ENCODE measurements around the gene PSENEN.

PSENEN gene

DNA sequence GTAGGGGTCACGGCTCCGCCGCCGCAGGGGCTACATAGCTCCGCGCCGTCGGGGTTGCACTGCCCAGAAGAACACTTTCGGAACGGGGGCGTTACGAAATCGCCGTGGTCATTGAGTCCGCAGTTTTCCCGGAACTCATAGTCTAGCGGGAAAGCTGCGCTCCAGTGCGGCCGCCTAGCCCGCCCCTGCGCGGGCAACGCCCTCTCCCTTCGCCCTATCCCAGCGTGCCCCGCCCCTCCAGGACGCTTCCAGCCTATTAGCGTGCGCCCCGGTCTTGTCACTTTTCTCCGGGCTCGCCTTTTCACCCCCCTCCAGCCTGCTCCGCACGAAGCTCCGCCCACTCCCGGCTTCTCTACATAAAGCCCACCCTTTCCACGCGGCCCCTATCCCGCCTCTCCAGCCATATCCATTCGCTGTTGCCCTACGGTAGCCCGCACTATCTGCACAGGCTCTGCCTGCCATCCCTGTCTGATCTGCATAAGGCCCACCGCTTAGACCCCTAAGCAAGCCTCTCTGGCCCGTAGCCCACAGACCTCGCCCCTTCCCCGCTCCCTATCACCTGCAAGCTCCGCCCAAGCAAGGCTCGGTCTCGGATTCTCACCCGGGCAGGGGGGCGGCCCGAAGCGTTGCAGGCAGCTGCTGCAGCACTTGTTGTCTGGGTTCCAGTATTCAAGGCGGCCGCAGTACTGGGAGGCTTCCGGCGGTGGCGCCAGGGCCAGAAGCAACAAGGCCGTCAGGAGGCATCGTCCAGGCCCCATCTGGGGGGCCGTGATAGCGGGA lies 4.8 kb upstream of the PSENEN start (continued):
- TF ChIP-seq, protein P1, sequence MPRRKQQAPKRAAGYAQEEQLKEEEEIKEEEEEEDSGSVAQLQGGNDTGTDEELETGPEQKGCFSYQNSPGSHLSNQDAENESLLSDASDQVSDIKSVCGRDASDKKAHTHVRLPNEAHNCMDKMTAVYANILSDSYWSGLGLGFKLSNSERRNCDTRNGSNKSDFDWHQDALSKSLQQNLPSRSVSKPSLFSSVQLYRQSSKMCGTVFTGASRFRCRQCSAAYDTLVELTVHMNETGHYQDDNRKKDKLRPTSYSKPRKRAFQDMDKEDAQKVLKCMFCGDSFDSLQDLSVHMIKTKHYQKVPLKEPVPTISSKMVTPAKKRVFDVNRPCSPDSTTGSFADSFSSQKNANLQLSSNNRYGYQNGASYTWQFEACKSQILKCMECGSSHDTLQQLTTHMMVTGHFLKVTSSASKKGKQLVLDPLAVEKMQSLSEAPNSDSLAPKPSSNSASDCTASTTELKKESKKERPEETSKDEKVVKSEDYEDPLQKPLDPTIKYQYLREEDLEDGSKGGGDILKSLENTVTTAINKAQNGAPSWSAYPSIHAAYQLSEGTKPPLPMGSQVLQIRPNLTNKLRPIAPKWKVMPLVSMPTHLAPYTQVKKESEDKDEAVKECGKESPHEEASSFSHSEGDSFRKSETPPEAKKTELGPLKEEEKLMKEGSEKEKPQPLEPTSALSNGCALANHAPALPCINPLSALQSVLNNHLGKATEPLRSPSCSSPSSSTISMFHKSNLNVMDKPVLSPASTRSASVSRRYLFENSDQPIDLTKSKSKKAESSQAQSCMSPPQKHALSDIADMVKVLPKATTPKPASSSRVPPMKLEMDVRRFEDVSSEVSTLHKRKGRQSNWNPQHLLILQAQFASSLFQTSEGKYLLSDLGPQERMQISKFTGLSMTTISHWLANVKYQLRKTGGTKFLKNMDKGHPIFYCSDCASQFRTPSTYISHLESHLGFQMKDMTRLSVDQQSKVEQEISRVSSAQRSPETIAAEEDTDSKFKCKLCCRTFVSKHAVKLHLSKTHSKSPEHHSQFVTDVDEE (CRISPR knock-in tag; IDR thresholded peaks at IDR 0.05) = peak; percentile 16; the same call in 1 of the 2 replicates
- TF ChIP-seq GLIS3 (CRISPR knock-in tag; IDR thresholded peaks at IDR 0.05) (0 out of 2 replicates have a peak, but pooled peaks have one; percentile 43), PPARA (CRISPR knock-in tag; IDR thresholded peaks at IDR 0.05; ENCODE audit: borderline replicate concordance) (no peak), CSDC2 (CRISPR knock-in tag; IDR thresholded peaks at IDR 0.05) (no peak), RARB (CRISPR knock-in tag; IDR thresholded peaks at IDR 0.05) (no peak), ISL1 (CRISPR knock-in tag; IDR thresholded peaks at IDR 0.05) (no peak), ZNF565 (CRISPR knock-in tag; conservative IDR thresholded peaks at IDR 0.05; ENCODE audit: low read depth) (no peak), TCF4 (CRISPR knock-in tag; IDR thresholded peaks at IDR 0.05; ENCODE audit: borderline replicate concordance) (peak; percentile 42; the same call in 1 of the 2 replicates), ZFP3 (CRISPR knock-in tag; IDR thresholded peaks at IDR 0.05) (no peak), ARNTL (CRISPR knock-in tag; IDR thresholded peaks at IDR 0.05; ENCODE audit: borderline replicate concordance, low read depth) (no peak), TOX (CRISPR knock-in tag; IDR thresholded peaks at IDR 0.05; ENCODE audit: borderline replicate concordance) (no peak), ESRRG (CRISPR knock-in tag; IDR thresholded peaks at IDR 0.05) (no peak)
- TF ChIP-seq, protein P2, sequence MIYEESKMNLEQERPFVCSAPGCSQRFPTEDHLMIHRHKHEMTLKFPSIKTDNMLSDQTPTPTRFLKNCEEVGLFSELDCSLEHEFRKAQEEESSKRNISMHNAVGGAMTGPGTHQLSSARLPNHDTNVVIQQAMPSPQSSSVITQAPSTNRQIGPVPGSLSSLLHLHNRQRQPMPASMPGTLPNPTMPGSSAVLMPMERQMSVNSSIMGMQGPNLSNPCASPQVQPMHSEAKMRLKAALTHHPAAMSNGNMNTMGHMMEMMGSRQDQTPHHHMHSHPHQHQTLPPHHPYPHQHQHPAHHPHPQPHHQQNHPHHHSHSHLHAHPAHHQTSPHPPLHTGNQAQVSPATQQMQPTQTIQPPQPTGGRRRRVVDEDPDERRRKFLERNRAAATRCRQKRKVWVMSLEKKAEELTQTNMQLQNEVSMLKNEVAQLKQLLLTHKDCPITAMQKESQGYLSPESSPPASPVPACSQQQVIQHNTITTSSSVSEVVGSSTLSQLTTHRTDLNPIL (CRISPR knock-in tag; IDR thresholded peaks at IDR 0.05; ENCODE audit: low read depth) = no peak

DNA sequence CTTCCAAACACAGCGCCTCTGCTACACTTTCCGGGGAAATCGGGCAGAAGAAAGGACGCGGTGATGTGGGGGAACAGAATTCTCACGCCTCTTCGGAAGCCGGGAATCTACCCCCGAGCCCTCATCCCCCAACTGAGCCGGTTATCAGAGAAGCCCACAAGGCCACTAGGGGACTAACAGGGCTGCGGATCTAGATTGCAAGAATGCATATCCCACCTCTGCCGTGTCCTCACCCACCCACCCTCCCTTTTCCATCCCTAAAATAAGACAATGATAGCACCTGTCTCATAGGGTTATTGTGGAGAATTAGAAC lies 4.3 kb upstream of the PSENEN start:
- ATAC-seq = no peak
- TF ChIP-seq, protein P3, sequence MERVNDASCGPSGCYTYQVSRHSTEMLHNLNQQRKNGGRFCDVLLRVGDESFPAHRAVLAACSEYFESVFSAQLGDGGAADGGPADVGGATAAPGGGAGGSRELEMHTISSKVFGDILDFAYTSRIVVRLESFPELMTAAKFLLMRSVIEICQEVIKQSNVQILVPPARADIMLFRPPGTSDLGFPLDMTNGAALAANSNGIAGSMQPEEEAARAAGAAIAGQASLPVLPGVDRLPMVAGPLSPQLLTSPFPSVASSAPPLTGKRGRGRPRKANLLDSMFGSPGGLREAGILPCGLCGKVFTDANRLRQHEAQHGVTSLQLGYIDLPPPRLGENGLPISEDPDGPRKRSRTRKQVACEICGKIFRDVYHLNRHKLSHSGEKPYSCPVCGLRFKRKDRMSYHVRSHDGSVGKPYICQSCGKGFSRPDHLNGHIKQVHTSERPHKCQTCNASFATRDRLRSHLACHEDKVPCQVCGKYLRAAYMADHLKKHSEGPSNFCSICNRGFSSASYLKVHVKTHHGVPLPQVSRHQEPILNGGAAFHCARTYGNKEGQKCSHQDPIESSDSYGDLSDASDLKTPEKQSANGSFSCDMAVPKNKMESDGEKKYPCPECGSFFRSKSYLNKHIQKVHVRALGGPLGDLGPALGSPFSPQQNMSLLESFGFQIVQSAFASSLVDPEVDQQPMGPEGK (CRISPR knock-in tag; IDR thresholded peaks at IDR 0.05; ENCODE audit: borderline replicate concordance) = no peak
- TF ChIP-seq, protein P4, sequence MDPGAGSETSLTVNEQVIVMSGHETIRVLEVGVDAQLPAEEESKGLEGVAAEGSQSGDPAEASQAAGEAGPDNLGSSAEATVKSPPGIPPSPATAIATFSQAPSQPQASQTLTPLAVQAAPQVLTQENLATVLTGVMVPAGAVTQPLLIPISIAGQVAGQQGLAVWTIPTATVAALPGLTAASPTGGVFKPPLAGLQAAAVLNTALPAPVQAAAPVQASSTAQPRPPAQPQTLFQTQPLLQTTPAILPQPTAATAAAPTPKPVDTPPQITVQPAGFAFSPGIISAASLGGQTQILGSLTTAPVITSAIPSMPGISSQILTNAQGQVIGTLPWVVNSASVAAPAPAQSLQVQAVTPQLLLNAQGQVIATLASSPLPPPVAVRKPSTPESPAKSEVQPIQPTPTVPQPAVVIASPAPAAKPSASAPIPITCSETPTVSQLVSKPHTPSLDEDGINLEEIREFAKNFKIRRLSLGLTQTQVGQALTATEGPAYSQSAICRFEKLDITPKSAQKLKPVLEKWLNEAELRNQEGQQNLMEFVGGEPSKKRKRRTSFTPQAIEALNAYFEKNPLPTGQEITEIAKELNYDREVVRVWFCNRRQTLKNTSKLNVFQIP (CRISPR knock-in tag; IDR thresholded peaks at IDR 0.05; ENCODE audit: borderline replicate concordance, low read depth) = no peak
- TF ChIP-seq CSDC2 (CRISPR knock-in tag; IDR thresholded peaks at IDR 0.05) (no peak), ESRRG (CRISPR knock-in tag; IDR thresholded peaks at IDR 0.05) (no peak), BACH2 (CRISPR knock-in tag; IDR thresholded peaks at IDR 0.05; ENCODE audit: borderline replicate concordance) (no peak), OSR1 (CRISPR knock-in tag; IDR thresholded peaks at IDR 0.05) (no peak), ZNF70 (CRISPR knock-in tag; IDR thresholded peaks at IDR 0.05) (no peak), PPARA (CRISPR knock-in tag; IDR thresholded peaks at IDR 0.05; ENCODE audit: borderline replicate concordance) (no peak), ZFP30 (CRISPR knock-in tag; IDR thresholded peaks at IDR 0.05) (no peak), TOX (CRISPR knock-in tag; IDR thresholded peaks at IDR 0.05; ENCODE audit: borderline replicate concordance) (no peak), ZC3H10 (CRISPR knock-in tag; IDR thresholded peaks at IDR 0.05) (no peak), ARNTL (CRISPR knock-in tag; IDR thresholded peaks at IDR 0.05; ENCODE audit: borderline replicate concordance, low read depth) (no peak), TCF4 (CRISPR knock-in tag; IDR thresholded peaks at IDR 0.05; ENCODE audit: borderline replicate concordance) (no peak), ZNF8 (CRISPR knock-in tag; IDR thresholded peaks at IDR 0.05) (no peak), ZNF565 (CRISPR knock-in tag; conservative IDR thresholded peaks at IDR 0.05; ENCODE audit: low read depth) (no peak), ZFP3 (CRISPR knock-in tag; IDR thresholded peaks at IDR 0.05) (no peak)
- TF ChIP-seq, protein P2 (CRISPR knock-in tag; IDR thresholded peaks at IDR 0.05; ENCODE audit: low read depth) = no peak
- TF ChIP-seq, protein P5, sequence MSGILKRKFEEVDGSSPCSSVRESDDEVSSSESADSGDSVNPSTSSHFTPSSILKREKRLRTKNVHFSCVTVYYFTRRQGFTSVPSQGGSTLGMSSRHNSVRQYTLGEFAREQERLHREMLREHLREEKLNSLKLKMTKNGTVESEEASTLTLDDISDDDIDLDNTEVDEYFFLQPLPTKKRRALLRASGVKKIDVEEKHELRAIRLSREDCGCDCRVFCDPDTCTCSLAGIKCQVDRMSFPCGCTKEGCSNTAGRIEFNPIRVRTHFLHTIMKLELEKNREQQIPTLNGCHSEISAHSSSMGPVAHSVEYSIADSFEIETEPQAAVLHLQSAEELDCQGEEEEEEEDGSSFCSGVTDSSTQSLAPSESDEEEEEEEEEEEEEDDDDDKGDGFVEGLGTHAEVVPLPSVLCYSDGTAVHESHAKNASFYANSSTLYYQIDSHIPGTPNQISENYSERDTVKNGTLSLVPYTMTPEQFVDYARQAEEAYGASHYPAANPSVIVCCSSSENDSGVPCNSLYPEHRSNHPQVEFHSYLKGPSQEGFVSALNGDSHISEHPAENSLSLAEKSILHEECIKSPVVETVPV (CRISPR knock-in tag; IDR thresholded peaks at IDR 0.05) = no peak

Measured in SK-N-SH treated with all-trans-retinoic acid at 6 μM for 48 hours (cell line).